CD4-positive, alpha-beta T cell treated with Interleukin-4 for 1 hour (primary cell): Measurements from ENCODE around the gene CCDC40.
A peak's percentile ranks its signal among the peaks of the same experiment; 100 is the strongest.

Experiments
- DNase-seq, 2 donors: peaks; one replicate each; pipeline ENCODE4 v3.0.0-alpha.2; 2020 to 2022

The CCDC40 gene

DNA sequence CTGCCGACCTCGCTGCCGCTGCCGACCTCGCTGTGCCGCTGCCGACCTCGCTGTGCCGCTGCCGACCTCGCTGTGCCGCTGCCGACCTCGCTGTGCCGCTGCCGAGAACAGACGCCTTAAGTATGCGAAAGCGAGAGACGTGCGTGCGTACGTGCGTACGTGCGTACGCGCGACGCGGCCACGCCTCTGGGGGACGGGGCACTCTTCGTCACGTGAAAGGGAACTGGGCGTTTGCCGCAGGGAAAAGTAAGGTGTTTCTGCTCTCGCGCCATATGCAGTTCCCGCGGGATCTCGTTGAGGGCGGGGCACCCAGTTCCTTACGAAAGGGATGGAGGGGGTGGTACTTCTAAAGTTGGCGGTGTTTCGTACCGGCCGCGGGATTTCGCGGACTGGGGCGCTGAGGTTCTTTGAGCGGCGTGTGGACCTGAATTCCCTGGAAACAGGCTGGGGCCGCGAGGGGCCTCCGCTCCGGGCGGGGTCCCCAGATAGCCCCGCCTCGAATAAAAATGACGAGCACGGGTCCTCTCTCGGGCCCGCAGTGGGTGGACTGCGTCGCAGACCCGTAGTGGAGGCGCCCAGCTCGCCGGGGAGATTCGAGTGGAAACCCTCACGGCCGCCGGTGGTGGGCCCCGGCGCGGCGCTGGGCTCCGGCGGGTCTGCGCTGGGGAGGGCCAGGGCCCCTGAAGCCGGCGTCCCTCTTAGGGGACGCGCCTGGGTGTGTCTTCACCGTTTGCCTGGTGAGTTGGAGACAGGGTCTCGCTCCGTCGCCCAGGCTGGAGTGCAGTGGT lies 110.8 kb downstream of the CCDC40 start, which contains the start of gene EIF4A3:
TSS of gene EIF4A3 (minus strand) at position 94 of the 788 bp plus-strand sequence. CDS start 167 bp downstream, outside the sequence.
- DNase-seq: peak; percentile 98
